GM19467 (cell line): ENCODE results near the gene TCAP.
A peak's percentile ranks its signal among the peaks of the same experiment; 100 is the strongest.

Experiments used
- ATAC-seq: cut with Tn5 transposase; IDR thresholded peaks from one replicate; pipeline ENCODE4 v1.9.1; 2021; ENCODE audit warnings: mild to moderate bottlenecking, moderate library complexity; ENCODE audit not compliant: unreplicated experiment

TCAP gene

GRCh38 chr17:39666231-39666600, 1.1 kb downstream of the TCAP start:
- ATAC-seq, result no peak

- no peak for ATAC-seq
Observed at GRCh38 chr17:39666601-39667261, 1.6 kb downstream of the TCAP start.

- no peak for ATAC-seq
Observed at GRCh38 chr17:39667262-39667944, 2.3 kb downstream of the TCAP start.

GRCh38 chr17:39667945-39668924, 3.1 kb downstream of the TCAP start, which contains the start of gene PNMT:
TSS of gene PNMT (plus strand) at chr17:39668453. CDS start at chr17:39668476, 23 bp downstream.
- ATAC-seq, result no peak

GRCh38 chr17:39669897-39670735, 5.0 kb downstream of the TCAP start:
- ATAC-seq, result no peak

GRCh38 chr17:39670746-39671145, 5.6 kb downstream of the TCAP start:
- no peak for ATAC-seq

GRCh38 chr17:39671651-39672521, 6.7 kb downstream of the TCAP start:
- no peak for ATAC-seq

- no peak for ATAC-seq
Observed at GRCh38 chr17:39672522-39673334, 7.6 kb downstream of the TCAP start.

GRCh38 chr17:39673335-39674081, 8.4 kb downstream of the TCAP start:
- ATAC-seq, result no peak

- no peak for ATAC-seq
Observed at GRCh38 chr17:39674179-39674578, 9.0 kb downstream of the TCAP start.

GRCh38 chr17:39674702-39675389, 9.7 kb downstream of the TCAP start:
- peak; percentile 50 for ATAC-seq

- ATAC-seq, result no peak
Observed at GRCh38 chr17:39675390-39676082, 10.4 kb downstream of the TCAP start.

- ATAC-seq, result no peak
Observed at GRCh38 chr17:39676198-39676819, 11.2 kb downstream of the TCAP start.

- ATAC-seq, result no peak
Observed at GRCh38 chr17:39677072-39677471, 11.9 kb downstream of the TCAP start.

- no peak for ATAC-seq
Observed at GRCh38 chr17:39677542-39678339, 12.6 kb downstream of the TCAP start.
